WTC11 (cell line): ENCODE data around the gene TMEM114. TPM values are rescaled to one million over a fixed set of nuclear protein-coding genes. Genes with fewer than 3 reads are reported as not detected.

ENCODE experiments used
- ATAC-seq: fragments of 200-7000 bp; cut with Tn5 transposase; 2 replicates; pipeline ENCODE4 v1.10.0; 2021; ENCODE audit warnings: mild to moderate bottlenecking, moderate library complexity
- CTCF ChIA-PET: fragments of 300-600 bp; sonication (Branson Sonifier 250); formaldehyde crosslinking; loops from one replicate; lab custom pipeline; 2021; ENCODE audit warnings: antibody characterized with exemption; lab: Charles Lee
- POLR2A ChIA-PET: fragments of 350-600 bp; sonication (Branson Sonifier 250); formaldehyde crosslinking; loops from one replicate; lab custom pipeline; 2021; ENCODE audit warnings: antibody characterized with exemption; lab: Charles Lee
- DNase-seq: peaks from one replicate; pipeline ENCODE4 v3.0.0; 2021; ENCODE audit warnings: low spot score
- H3K27ac Mint-ChIP-seq: 2 replicates; pipeline ENCODE4 v1.8.0; 2021; ENCODE audit warnings: mixed read lengths
- H3K27me3 Mint-ChIP-seq: 2 replicates; pipeline ENCODE4 v1.8.0; 2021; ENCODE audit warnings: low read depth, mild to moderate bottlenecking, moderate library complexity, mixed read lengths
- H3K36me3 Mint-ChIP-seq: 2 replicates; pipeline ENCODE4 v1.8.0; 2021; ENCODE audit warnings: mixed read lengths
- H3K4me1 Mint-ChIP-seq: 2 replicates; pipeline ENCODE4 v1.8.0; 2022; ENCODE audit warnings: mixed read lengths
- H3K4me3 Mint-ChIP-seq: 2 replicates; pipeline ENCODE4 v1.8.0; 2021; ENCODE audit warnings: mild to moderate bottlenecking, moderate library complexity, mixed read lengths
- H3K9me3 Mint-ChIP-seq: 2 replicates; pipeline ENCODE4 v1.8.0; 2021; ENCODE audit warnings: mixed read lengths
- AFF4 ChIP-seq: sonication (generic); formaldehyde crosslinking; IDR thresholded peaks from 2 replicates; pipeline ENCODE4 v1.8.1; 2023; ENCODE audit warnings: mild to moderate bottlenecking, missing genetic modification reagents, borderline replicate concordance
- ATF3 ChIP-seq: sonication (generic); formaldehyde crosslinking; conservative IDR thresholded peaks from 2 replicates; pipeline ENCODE4 v1.8.1; 2022; ENCODE audit warnings: mild to moderate bottlenecking, missing genetic modification reagents
- CDX4 ChIP-seq: fragments of 250-450 bp; sonication (Bioruptor Pico); IDR thresholded peaks from 2 replicates; pipeline ENCODE4 v1.9.0; 2021; ENCODE audit warnings: moderate library complexity, mild to moderate bottlenecking, inconsistent platforms, borderline replicate concordance
- CTCF ChIP-seq: fragments of 200-600 bp; IDR thresholded peaks from 2 replicates; pipeline ENCODE4 v1.8.0; 2022; ENCODE audit warnings: antibody characterized with exemption
- E2F4 ChIP-seq: sonication (generic); formaldehyde crosslinking; IDR thresholded peaks from 2 replicates; pipeline ENCODE4 v1.8.1; 2022; ENCODE audit warnings: low read depth, mild to moderate bottlenecking, moderate library complexity, missing genetic modification reagents, borderline replicate concordance
- E2F5 ChIP-seq: sonication (generic); formaldehyde crosslinking; IDR thresholded peaks from 2 replicates; pipeline ENCODE4 v1.8.1; 2022; ENCODE audit warnings: mild to moderate bottlenecking, moderate library complexity, missing genetic modification reagents
- FOXK1 ChIP-seq: sonication (generic); formaldehyde crosslinking; IDR thresholded peaks from 2 replicates; pipeline ENCODE4 v1.8.0; 2022; ENCODE audit warnings: mild to moderate bottlenecking, moderate library complexity, missing genetic modification reagents
- MAX ChIP-seq: sonication (generic); formaldehyde crosslinking; IDR thresholded peaks from 2 replicates; pipeline ENCODE4 v1.8.0; 2022; ENCODE audit warnings: mild to moderate bottlenecking, missing genetic modification reagents
- MYBL2 ChIP-seq: sonication (generic); formaldehyde crosslinking; IDR thresholded peaks from 2 replicates; pipeline ENCODE4 v1.8.1; 2023; ENCODE audit warnings: mild to moderate bottlenecking, moderate library complexity, missing genetic modification reagents
- NFYB ChIP-seq: sonication (generic); formaldehyde crosslinking; conservative IDR thresholded peaks from 2 replicates; pipeline ENCODE4 v1.8.0; 2022; ENCODE audit warnings: low read depth, missing genetic modification reagents
- NR1H2 ChIP-seq: sonication (generic); formaldehyde crosslinking; IDR thresholded peaks from 2 replicates; pipeline ENCODE4 v1.9.0; 2021; ENCODE audit warnings: mild to moderate bottlenecking, moderate library complexity, missing genetic modification reagents
- PRDM15 ChIP-seq: sonication (generic); formaldehyde crosslinking; IDR thresholded peaks from 2 replicates; pipeline ENCODE4 v1.8.0; 2022; ENCODE audit warnings: missing genetic modification reagents
- ZNF138 ChIP-seq: sonication (generic); formaldehyde crosslinking; conservative IDR thresholded peaks from 2 replicates; pipeline ENCODE4 v1.8.1; 2022; ENCODE audit warnings: mild to moderate bottlenecking, moderate library complexity, missing genetic modification reagents
- ZNF219 ChIP-seq: sonication (generic); formaldehyde crosslinking; IDR thresholded peaks from 2 replicates; pipeline ENCODE4 v1.8.0; 2023; ENCODE audit warnings: missing genetic modification reagents, mild to moderate bottlenecking, borderline replicate concordance
- ZNF416 ChIP-seq: fragments of 250-450 bp; sonication (Bioruptor Pico); IDR thresholded peaks from 2 replicates; pipeline ENCODE4 v1.9.0; 2021; ENCODE audit warnings: mild to moderate bottlenecking, inconsistent platforms
- total RNA-seq: library from RNA; stranded (reverse); gene quantifications from 3 replicates; pipeline ENCODE4 v1.2.3, GENCODE V29; 2021

Gene TMEM114
- total RNA-seq, 1 experiment from 2014 or later = 0.37 TPM

GRCh38 chr16:8523932-8524331, 66.4 kb downstream of the TMEM114 start:
- POLR2A ChIA-PET = no interaction called here
- Mint-ChIP-seq H3K4me1 (no peaks in the 10 kb centered on the region), H3K9me3 (peaks cover 91% of the 10 kb centered on the region), H3K36me3 (peaks cover 74% of the 10 kb centered on the region), H3K4me3 (no peak overlapping the region), H3K27me3 (peaks cover 14% of the 10 kb centered on the region), H3K27ac (no peak overlapping the region)
- DNase-seq = no peak
- CTCF ChIA-PET = no interaction called here
- no peak for ATAC-seq
- TF ChIP-seq ZNF138 = no peak
- TF ChIP-seq CTCF = no peak
- TF ChIP-seq E2F5 (CRISPR knock-in tag) = no peak
- no peak for TF ChIP-seq ZNF416 (CRISPR knock-in tag)
- TF ChIP-seq ZNF219 (CRISPR knock-in tag) = no peak
- TF ChIP-seq E2F4 (CRISPR knock-in tag) = no peak
- no peak for TF ChIP-seq ATF3 (CRISPR knock-in tag)
- no peak for TF ChIP-seq FOXK1 (CRISPR knock-in tag)
- no peak for TF ChIP-seq AFF4 (CRISPR knock-in tag)
- TF ChIP-seq PRDM15 (CRISPR knock-in tag) = no peak
- TF ChIP-seq MAX (CRISPR knock-in tag) = no peak
- TF ChIP-seq NFYB (CRISPR knock-in tag) = no peak
- TF ChIP-seq MYBL2 (CRISPR knock-in tag) = no peak
- TF ChIP-seq CDX4 = no peak
- TF ChIP-seq NR1H2 (CRISPR knock-in tag) = no peak
